ENCODE results near the gene WDR53.

WDR53 gene

GRCh38 chr3:196541684-196542445 is 26.5 kb downstream of the WDR53 start:
- Histone ChIP-seq H3K36me3 (ENCODE audit: control insufficient read depth in 1 of 2, insufficient read depth in 2 of 2, low read depth in 1 of 2, low read length in 2 of 2) (no peaks in the 10 kb centered on the region), H3K4ac (ENCODE audit: low read depth in 1 of 2, low read length in 2 of 2) (no peak overlapping the region), H3K27ac (ENCODE audit: low read length, poor library complexity, severe bottlenecking) (no peak overlapping the region), H3K4me3 (ENCODE audit: insufficient read depth in 1 of 2, low read depth in 1 of 2, low read length in 2 of 2) (no peak overlapping the region), H3K9ac (ENCODE audit: low read length) (no peak overlapping the region), H3K9me3 (ENCODE audit: control insufficient read depth, low read length) (no peaks in the 10 kb centered on the region), H3K79me1 (replicated peaks; ENCODE audit: low read length, poor library complexity, severe bottlenecking) (no peaks in the 10 kb centered on the region), H2BK15ac (ENCODE audit: low read depth, poor library complexity, severe bottlenecking) (no peak overlapping the region), H3K14ac (ENCODE audit: low read length in 2 of 2) (no peak overlapping the region), H3K4me1 (ENCODE audit: control insufficient read depth, insufficient read depth, low read depth, low read length) (no peaks in the 10 kb centered on the region), H2BK5ac (ENCODE audit: low read depth, low read length, poor library complexity, severe bottlenecking) (no peak overlapping the region), H2BK120ac (ENCODE audit: low read depth, low read length) (no peak overlapping the region), H2BK12ac (ENCODE audit: low read length in 2 of 2) (no peak overlapping the region), H3K18ac (ENCODE audit: low read depth in 1 of 2, low read length in 2 of 2) (no peak overlapping the region), H3K23ac (ENCODE audit: low read length in 2 of 2) (no peak overlapping the region), H4K8ac (ENCODE audit: low read length) (no peak overlapping the region), H3K4me2 (ENCODE audit: low read length, poor library complexity, severe bottlenecking) (no peak overlapping the region), H3K27me3 (ENCODE audit: control insufficient read depth in 1 of 2, insufficient read depth in 1 of 2, low read length in 2 of 2) (peaks cover 0 to under 1% of the 10 kb centered on the region in 2 experiments), H4K91ac (ENCODE audit: low read length) (no peak overlapping the region), H2AK5ac (ENCODE audit: low read length, severe bottlenecking) (no peak overlapping the region), H2AFZ (ENCODE audit: low read depth, low read length) (no peak overlapping the region)
- WGBS: 91% methylated on average over 4 of the region's 6 CpGs
- DNase-seq: no peak

DNA sequence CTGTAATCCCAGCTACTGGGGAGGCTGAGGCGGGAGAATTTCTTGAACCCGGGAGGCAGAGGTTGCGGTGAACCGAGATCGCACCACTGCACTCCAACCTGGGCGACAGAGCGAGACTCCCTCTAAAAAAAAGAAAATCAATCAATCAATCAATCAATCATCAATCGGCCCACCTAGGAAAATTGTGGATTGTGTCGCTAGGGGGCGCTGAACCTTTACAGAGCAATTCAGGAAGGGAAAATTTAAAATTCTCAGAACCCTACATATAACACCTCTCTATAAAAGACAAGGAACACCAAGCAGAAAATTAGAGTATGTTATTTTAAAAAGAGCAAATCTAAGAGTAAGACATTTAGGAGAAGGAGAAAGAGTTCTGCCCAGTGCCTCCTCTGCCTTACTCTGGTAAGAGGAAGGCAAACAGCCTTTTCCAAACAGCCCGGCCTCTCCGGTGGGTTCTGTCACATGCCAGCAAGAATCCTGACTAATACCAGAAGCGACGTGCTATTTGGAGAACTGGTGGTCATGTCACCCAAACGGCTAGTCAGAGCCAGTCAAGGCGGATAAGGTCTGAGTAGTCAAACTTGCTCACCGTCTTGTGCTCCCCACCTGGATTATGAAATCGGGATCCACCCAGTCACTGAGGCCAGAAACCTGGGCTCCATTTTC is 30.9 kb downstream of the WDR53 start:
- H4K91ac ChIP-seq (ENCODE audit: low read length): no peak overlapping the region
- H3K18ac ChIP-seq (ENCODE audit: low read depth in 1 of 2, low read length in 2 of 2): no peak overlapping the region
- no peak overlapping the region for H2BK12ac ChIP-seq (ENCODE audit: low read length in 2 of 2)
- H3K4me1 ChIP-seq (ENCODE audit: control insufficient read depth, insufficient read depth, low read depth, low read length): no peaks in the 10 kb centered on the region
- no peak overlapping the region for H3K23ac ChIP-seq (ENCODE audit: low read length in 2 of 2)
- no peak overlapping the region for H3K14ac ChIP-seq (ENCODE audit: low read length in 2 of 2)
- no peak overlapping the region for H2AFZ ChIP-seq (ENCODE audit: low read depth, low read length)
- peaks cover 0 to 3% of the 10 kb centered on the region in 2 experiments for H3K27me3 ChIP-seq (ENCODE audit: control insufficient read depth in 1 of 2, insufficient read depth in 1 of 2, low read length in 2 of 2)
- H3K4me3 ChIP-seq (ENCODE audit: insufficient read depth in 1 of 2, low read depth in 1 of 2, low read length in 2 of 2): no peak overlapping the region
- H3K79me1 ChIP-seq (replicated peaks; ENCODE audit: low read length, poor library complexity, severe bottlenecking): no peaks in the 10 kb centered on the region
- H2BK5ac ChIP-seq (ENCODE audit: low read depth, low read length, poor library complexity, severe bottlenecking): no peak overlapping the region
- no peak overlapping the region for H2BK15ac ChIP-seq (ENCODE audit: low read depth, poor library complexity, severe bottlenecking)
- no peak overlapping the region for H3K4me2 ChIP-seq (ENCODE audit: low read length, poor library complexity, severe bottlenecking)
- H3K9ac ChIP-seq (ENCODE audit: low read length): peak overlapping the region; percentile 38
- DNase-seq: no peak
- H3K9me3 ChIP-seq (ENCODE audit: control insufficient read depth, low read length): no peaks in the 10 kb centered on the region
- H3K27ac ChIP-seq (ENCODE audit: low read length, poor library complexity, severe bottlenecking): no peak overlapping the region
- WGBS: 70% methylated on average over 10 of the region's 18 CpGs
- no peak overlapping the region for H2AK5ac ChIP-seq (ENCODE audit: low read length, severe bottlenecking)
- no peak overlapping the region for H2BK120ac ChIP-seq (ENCODE audit: low read depth, low read length)
- no peaks in the 10 kb centered on the region for H3K36me3 ChIP-seq (ENCODE audit: control insufficient read depth in 1 of 2, insufficient read depth in 2 of 2, low read depth in 1 of 2, low read length in 2 of 2)
- no peak overlapping the region for H3K4ac ChIP-seq (ENCODE audit: low read depth in 1 of 2, low read length in 2 of 2)
- H4K8ac ChIP-seq (ENCODE audit: low read length): no peak overlapping the region

DNA sequence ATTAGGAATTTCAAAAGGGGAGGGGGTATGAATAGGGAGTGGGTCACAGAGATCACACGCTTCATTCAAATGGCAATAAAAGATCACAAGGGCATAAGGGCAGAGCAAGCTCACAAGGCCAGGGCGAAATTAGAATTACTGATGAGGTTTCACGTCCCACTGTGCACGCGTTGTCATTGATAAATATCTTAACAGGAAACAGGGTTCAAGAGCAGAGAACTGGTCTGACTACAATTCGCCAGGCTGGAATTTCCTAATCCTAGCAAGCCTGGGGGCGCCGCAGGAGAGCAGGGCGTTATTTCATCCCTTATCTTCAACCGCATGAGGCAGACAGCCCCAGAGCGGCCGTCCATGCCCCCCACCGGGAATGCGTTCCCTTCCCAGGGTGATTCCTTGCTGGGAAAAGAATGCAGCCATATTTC is 35.1 kb downstream of the WDR53 start:
- Histone ChIP-seq H3K79me1 (replicated peaks; ENCODE audit: low read length, poor library complexity, severe bottlenecking) (no peaks in the 10 kb centered on the region), H3K9me3 (ENCODE audit: control insufficient read depth, low read length) (no peaks in the 10 kb centered on the region), H2AK5ac (ENCODE audit: low read length, severe bottlenecking) (no peak overlapping the region), H3K27ac (ENCODE audit: low read length, poor library complexity, severe bottlenecking) (no peak overlapping the region), H2BK15ac (ENCODE audit: low read depth, poor library complexity, severe bottlenecking) (no peak overlapping the region), H3K4me1 (ENCODE audit: control insufficient read depth, insufficient read depth, low read depth, low read length) (peaks cover 3% of the 10 kb centered on the region), H3K18ac (ENCODE audit: low read depth in 1 of 2, low read length in 2 of 2) (no peak overlapping the region), H2BK12ac (ENCODE audit: low read length in 2 of 2) (no peak overlapping the region), H4K8ac (ENCODE audit: low read length) (no peak overlapping the region), H4K91ac (ENCODE audit: low read length) (no peak overlapping the region), H3K4me3 (ENCODE audit: insufficient read depth in 1 of 2, low read depth in 1 of 2, low read length in 2 of 2) (no peak overlapping the region), H3K27me3 (ENCODE audit: control insufficient read depth in 1 of 2, insufficient read depth in 1 of 2, low read length in 2 of 2) (peaks cover 0 to 3% of the 10 kb centered on the region in 2 experiments), H3K14ac (ENCODE audit: low read length in 2 of 2) (no peak overlapping the region), H3K9ac (ENCODE audit: low read length) (no peak overlapping the region), H3K4ac (ENCODE audit: low read depth in 1 of 2, low read length in 2 of 2) (no peak overlapping the region), H2BK120ac (ENCODE audit: low read depth, low read length) (no peak overlapping the region), H3K23ac (ENCODE audit: low read length in 2 of 2) (no peak overlapping the region), H3K36me3 (ENCODE audit: control insufficient read depth in 1 of 2, insufficient read depth in 2 of 2, low read depth in 1 of 2, low read length in 2 of 2) (no peaks in the 10 kb centered on the region), H2AFZ (ENCODE audit: low read depth, low read length) (no peak overlapping the region), H2BK5ac (ENCODE audit: low read depth, low read length, poor library complexity, severe bottlenecking) (no peak overlapping the region), H3K4me2 (ENCODE audit: low read length, poor library complexity, severe bottlenecking) (peak overlapping the region; percentile 29)
- 53% methylated on average over 14 of the region's 14 CpGs for WGBS
- no peak for DNase-seq

- H3K4ac ChIP-seq (ENCODE audit: low read depth in 1 of 2, low read length in 2 of 2): no peak overlapping the region
- H3K27me3 ChIP-seq (ENCODE audit: control insufficient read depth in 1 of 2, insufficient read depth in 1 of 2, low read length in 2 of 2): peaks cover 0 to 3% of the 10 kb centered on the region in 2 experiments
- peaks cover 3% of the 10 kb centered on the region for H3K4me1 ChIP-seq (ENCODE audit: control insufficient read depth, insufficient read depth, low read depth, low read length)
- no peak overlapping the region for H3K9ac ChIP-seq (ENCODE audit: low read length)
- no peak overlapping the region for H4K91ac ChIP-seq (ENCODE audit: low read length)
- no peak for DNase-seq
- no peak overlapping the region for H3K27ac ChIP-seq (ENCODE audit: low read length, poor library complexity, severe bottlenecking)
- no peak overlapping the region for H3K4me2 ChIP-seq (ENCODE audit: low read length, poor library complexity, severe bottlenecking)
- no peak overlapping the region for H2AFZ ChIP-seq (ENCODE audit: low read depth, low read length)
- no CpG with 5 or more reads among the region's 4 CpGs for WGBS
- H4K8ac ChIP-seq (ENCODE audit: low read length): no peak overlapping the region
- no peak overlapping the region for H2BK12ac ChIP-seq (ENCODE audit: low read length in 2 of 2)
- no peaks in the 10 kb centered on the region for H3K36me3 ChIP-seq (ENCODE audit: control insufficient read depth in 1 of 2, insufficient read depth in 2 of 2, low read depth in 1 of 2, low read length in 2 of 2)
- H3K9me3 ChIP-seq (ENCODE audit: control insufficient read depth, low read length): no peaks in the 10 kb centered on the region
- no peak overlapping the region for H3K18ac ChIP-seq (ENCODE audit: low read depth in 1 of 2, low read length in 2 of 2)
- H2BK5ac ChIP-seq (ENCODE audit: low read depth, low read length, poor library complexity, severe bottlenecking): no peak overlapping the region
- no peak overlapping the region for H2BK120ac ChIP-seq (ENCODE audit: low read depth, low read length)
- H3K79me1 ChIP-seq (replicated peaks; ENCODE audit: low read length, poor library complexity, severe bottlenecking): no peaks in the 10 kb centered on the region
- no peak overlapping the region for H3K4me3 ChIP-seq (ENCODE audit: insufficient read depth in 1 of 2, low read depth in 1 of 2, low read length in 2 of 2)
- H3K23ac ChIP-seq (ENCODE audit: low read length in 2 of 2): no peak overlapping the region
- H2BK15ac ChIP-seq (ENCODE audit: low read depth, poor library complexity, severe bottlenecking): no peak overlapping the region
- H2AK5ac ChIP-seq (ENCODE audit: low read length, severe bottlenecking): no peak overlapping the region
- no peak overlapping the region for H3K14ac ChIP-seq (ENCODE audit: low read length in 2 of 2)
These were observed 36.9 kb downstream of the WDR53 start for GRCh38 chr3:196531418-196531817.

All from mesenchymal stem cell (in vitro differentiated cells and primary cell).